ENCODE data around the gene HOXD13.

HOXD13 gene

GRCh38 chr2:176105078-176105729, 12.7 kb downstream of the HOXD13 start:
- no peak for DNase-seq

- DNase-seq = no peak
Measured at GRCh38 chr2:176105730-176106580, 13.4 kb downstream of the HOXD13 start.

GRCh38 chr2:176106581-176107539, 14.3 kb downstream of the HOXD13 start, which contains the start of gene HOXD11:
TSS of gene HOXD11 (plus strand) at chr2:176107280. CDS start at chr2:176107356, 76 bp downstream.
- DNase-seq = no peak

GRCh38 chr2:176107731-176108181, 15.2 kb downstream of the HOXD13 start:
- no peak for DNase-seq

- no peak for DNase-seq
Measured at GRCh38 chr2:176109192-176109901, 16.8 kb downstream of the HOXD13 start.

GRCh38 chr2:176109946-176110345, 17.4 kb downstream of the HOXD13 start:
- no peak for DNase-seq

- no peak for DNase-seq
Measured at GRCh38 chr2:176110415-176111308, 18.1 kb downstream of the HOXD13 start.

- no peak for DNase-seq
Measured at GRCh38 chr2:176111309-176111663, 18.8 kb downstream of the HOXD13 start.

- DNase-seq = no peak
Measured at GRCh38 chr2:176111846-176112374, 19.4 kb downstream of the HOXD13 start.

- no peak for DNase-seq
Measured at GRCh38 chr2:176112375-176113302, 20.1 kb downstream of the HOXD13 start.

GRCh38 chr2:176114120-176114929, 21.8 kb downstream of the HOXD13 start:
- DNase-seq = no peak

GRCh38 chr2:176114930-176115625, 22.6 kb downstream of the HOXD13 start:
- DNase-seq = no peak

- no peak for DNase-seq
Measured at GRCh38 chr2:176115883-176116813, 23.6 kb downstream of the HOXD13 start, which contains the start of gene HOXD10. TSS of gene HOXD10 (plus strand) at chr2:176116778. CDS start at chr2:176116834, 56 bp downstream.

- no peak for DNase-seq
Measured at GRCh38 chr2:176117162-176117822, 24.8 kb downstream of the HOXD13 start.

- DNase-seq = no peak
Measured at GRCh38 chr2:176117823-176118371, 25.4 kb downstream of the HOXD13 start.
